HEK293T (cell line): ENCODE measurements around the gene NGB.

Source experiments
- FOXK2 ChIP-seq: fragments of 450-650 bp; IDR thresholded peaks from 2 replicates; pipeline ENCODE4 v1.6.1; 2016; ENCODE audit warnings: mild to moderate bottlenecking
- FOXM1 ChIP-seq: fragments of 450-650 bp; IDR thresholded peaks from 2 replicates; pipeline ENCODE4 v1.6.1; 2017; ENCODE audit warnings: mild to moderate bottlenecking, borderline replicate concordance

- TF ChIP-seq FOXM1 (no peak), FOXK2 (no peak)
These were observed 25.1 kb upstream of the NGB start for GRCh38 chr14:77296155-77296554.
